Endothelial cell of umbilical vein (primary cell): ENCODE measurements around the gene PRX. TPM values are rescaled to one million over a fixed set of nuclear protein-coding genes. Genes with fewer than 3 reads are reported as not detected.

Source experiments
- BruUV-seq: library from RNA; stranded (reverse); fragments of 400-500 nt; replicated peaks from 2 replicates; lab custom pipeline; 2021; lab: Mats Ljungman, UMichigan
- CTCF ChIA-PET: fragments of 300-600, 350-600 bp; sonication (Branson Sonifier 250); formaldehyde crosslinking; loops from one replicate; lab custom pipeline; 2021; ENCODE audit warnings: antibody characterized with exemption, inconsistent platforms; lab: Charles Lee
- POLR2A ChIA-PET: fragments of 300-600, 350-600 bp; sonication (Branson Sonifier 250); formaldehyde crosslinking; loops from one replicate; lab custom pipeline; 2021; ENCODE audit warnings: antibody characterized with exemption, inconsistent platforms; lab: Charles Lee
- DNase-seq: peaks from one replicate; pipeline ENCODE4 v3.0.0-alpha.2; 2011; ENCODE audit warnings: low read depth, low spot score
- FAIRE-seq: peaks from 2 replicates; lab custom pipeline; 2011; peaks lifted over from hg19 to GRCh38; lab: Jason Lieb, UNC
- H2AFZ ChIP-seq: 2 replicates; pipeline ENCODE4 v1.6.0; 2012; ENCODE audit warnings: low read depth, low read length, control low read depth, inconsistent platforms
- H3K27ac ChIP-seq: 2 replicates; pipeline ENCODE4 v1.5.1; 2011; ENCODE audit warnings: low read depth, mild to moderate bottlenecking, control low read depth, low read length, moderate library complexity; ENCODE audit not compliant: insufficient read depth
- H3K27me3 ChIP-seq, 2 experiments: 2 replicates each; pipeline versions ENCODE4 v1.6.0 to v1.6.1; 2011; ENCODE audit warnings: low read length in 2 of 2, mixed read lengths in 1 of 2; ENCODE audit not compliant: control insufficient read depth in 2 of 2, insufficient read depth in 2 of 2
- H3K36me3 ChIP-seq, 2 experiments: 2 replicates in 1 of 2; 3 replicates in 1 of 2; pipeline ENCODE4 v1.5.1; 2011; ENCODE audit warnings: low read length in 2 of 2, mild to moderate bottlenecking in 1 of 2, moderate library complexity in 1 of 2; ENCODE audit not compliant: control insufficient read depth in 2 of 2, insufficient read depth in 2 of 2; ENCODE audit errors: extremely low read depth in 1 of 2
- H3K4me1 ChIP-seq: 3 replicates; pipeline ENCODE4 v1.5.1; 2011; ENCODE audit warnings: mild to moderate bottlenecking, low read length; ENCODE audit not compliant: control insufficient read depth, insufficient read depth; ENCODE audit errors: extremely low read depth
- H3K4me2 ChIP-seq: 2 replicates; pipeline ENCODE4 v1.6.1; 2011; ENCODE audit warnings: low read length, control low read depth, mixed read lengths; ENCODE audit not compliant: insufficient read depth
- H3K4me3 ChIP-seq, 3 experiments: fragments of 200-600 bp in 1 of 3; sonication (generic), shearing (Covaris generic) in 1 of 3; replicated peaks in 1 of 3; 2 replicates each; pipeline ENCODE4 v1.5.1; 2011 to 2016; ENCODE audit warnings: control low read depth in 3 of 3, low read length in 3 of 3, mild to moderate bottlenecking in 2 of 3, inconsistent platforms in 1 of 3, low read depth in 1 of 3, moderate library complexity in 1 of 3; ENCODE audit not compliant: insufficient read depth in 1 of 3
- H3K79me2 ChIP-seq: 2 replicates; pipeline ENCODE4 v1.6.0; 2012; ENCODE audit warnings: low read length, inconsistent platforms; ENCODE audit not compliant: control insufficient read depth, insufficient read depth
- H3K9ac ChIP-seq: replicated peaks from 2 replicates; pipeline ENCODE3; 2011; ENCODE audit warnings: low read length, control low read depth; ENCODE audit not compliant: insufficient read depth; ENCODE audit errors: extremely low read depth
- H3K9me1 ChIP-seq: replicated peaks from 3 replicates; pipeline ENCODE4 v1.6.0; 2011; ENCODE audit warnings: mild to moderate bottlenecking, low read length; ENCODE audit not compliant: control insufficient read depth, insufficient read depth; ENCODE audit errors: extremely low read depth
- H3K9me3 ChIP-seq: replicated peaks from 2 replicates; pipeline ENCODE4 v1.5.1; 2012; ENCODE audit warnings: low read length, inconsistent platforms; ENCODE audit not compliant: control insufficient read depth, insufficient read depth
- H4K20me1 ChIP-seq: replicated peaks from 2 replicates; pipeline ENCODE3; 2011; ENCODE audit warnings: mild to moderate bottlenecking, low read length; ENCODE audit not compliant: control insufficient read depth, insufficient read depth; ENCODE audit errors: extremely low read depth
- EZH2 ChIP-seq: IDR thresholded peaks from 2 replicates; pipeline ENCODE4 v1.6.1; 2012; ENCODE audit warnings: borderline replicate concordance, low read depth, mild to moderate bottlenecking, moderate library complexity, low read length, inconsistent platforms; ENCODE audit not compliant: severe bottlenecking
- FOS ChIP-seq: IDR thresholded peaks from 2 replicates; pipeline ENCODE4 v1.6.1; 2011; ENCODE audit warnings: mild to moderate bottlenecking, low read length, moderate library complexity, borderline replicate concordance; ENCODE audit not compliant: insufficient read depth
- GATA2 ChIP-seq: IDR thresholded peaks from 2 replicates; pipeline ENCODE4 v1.7.0; 2011; ENCODE audit warnings: low read depth, mild to moderate bottlenecking, moderate library complexity, mixed read lengths, low read length; ENCODE audit not compliant: insufficient read length, insufficient read depth
- JUN ChIP-seq: IDR thresholded peaks from 2 replicates; pipeline ENCODE4 v1.6.1; 2011; ENCODE audit warnings: borderline replicate concordance, low read depth; ENCODE audit not compliant: insufficient read length, insufficient read depth
- MAX ChIP-seq: IDR thresholded peaks from 2 replicates; pipeline ENCODE4 v1.6.1; 2011; ENCODE audit not compliant: insufficient read depth, insufficient read length
- MYC ChIP-seq: IDR thresholded peaks from one replicate; pipeline ENCODE4 v1.6.1; 2011; ENCODE audit warnings: mild to moderate bottlenecking, low read depth, low read length
- POLR2A ChIP-seq: IDR thresholded peaks from 2 replicates; pipeline ENCODE4 v1.6.1; 2012; ENCODE audit warnings: low read depth, mild to moderate bottlenecking, control low read depth, low read length
- POLR2AphosphoS5 ChIP-seq: IDR thresholded peaks from 2 replicates; pipeline ENCODE4 v1.6.1; 2012; ENCODE audit warnings: low read depth, mild to moderate bottlenecking, control low read depth, low read length, moderate library complexity; ENCODE audit not compliant: insufficient read depth
- dilution Hi-C: fragments of 300-500 bp; cut with MboI; formaldehyde crosslinking; loops from one replicate; pipeline ENCODE4 v1.15.0; 2019; ENCODE audit warnings: low sequenced_read_pairs; ENCODE audit not compliant: extremely low pct_ligation_motif_present
- intact Hi-C: fragments of 100-400 bp; cut with micrococcal nuclease; formaldehyde crosslinking; loops from one replicate; pipeline ENCODE4 v1.10.0; 2022
- polyA plus RNA-seq, 4 experiments: library from polyadenylated mRNA; depleted of rRNA in 3 of 4; stranded (reverse) in 3 of 4; unstranded in 1 of 4; fragments of >200 nt; gene quantifications; 2 replicates each; pipeline versions ENCODE4 v1.2.1 to v1.2.3, GENCODE V29; 2011 to 2012; ENCODE audit warnings: missing spikeins in 1 of 4
- total RNA-seq: library from RNA; stranded (reverse); gene quantifications from 2 replicates; pipeline ENCODE4 v1.2.3, GENCODE V29; 2021
- TF ChIP-seq, protein P1 (sequence below), 2 donors: IDR thresholded peaks; 1 replicate in 1 of 2; 2 replicates in 1 of 2; pipeline ENCODE4 v1.5.1; 2011; ENCODE audit warnings: low read length in 2 of 2, mild to moderate bottlenecking in 2 of 2, moderate library complexity in 2 of 2, control low read depth in 1 of 2, inconsistent platforms in 1 of 2, low read depth in 1 of 2; ENCODE audit not compliant: insufficient read depth in 1 of 2; ENCODE audit errors: extremely low read depth in 1 of 2

PRX gene
- total and polyA plus RNA-seq, 2 donors (not counting 3 experiments of a cell fraction or from before 2014, with no cell fraction given): 0.80 to 1.3 TPM

GRCh38 chr19:40460185-40460584, 47.0 kb upstream of the PRX start:
- no peak for DNase-seq
- no peaks in the 10 kb centered on the region for H3K36me3 ChIP-seq
- H3K79me2 ChIP-seq: no peaks in the 10 kb centered on the region
- peaks cover 6% of the 10 kb centered on the region for H3K4me1 ChIP-seq
- H3K9me1 ChIP-seq: no peaks in the 10 kb centered on the region
- no peak overlapping the region for H2AFZ ChIP-seq
- no peaks in the 10 kb centered on the region for H3K27me3 ChIP-seq
- FAIRE-seq: no peak
- H3K9ac ChIP-seq: no peak overlapping the region
- dilution Hi-C loops (no loop called here), intact Hi-C loops (no loop called here)
- BruUV-seq: no TSS peak
- no peak overlapping the region for H3K4me3 ChIP-seq
- no peak overlapping the region for H3K4me2 ChIP-seq
- H3K27ac ChIP-seq: no peak overlapping the region
- no peaks in the 10 kb centered on the region for H3K9me3 ChIP-seq
- ChIA-PET CTCF (no interaction called here), POLR2A (no interaction called here)
- TF ChIP-seq FOS (no peak), POLR2AphosphoS5 (no peak), MAX (no peak), POLR2A (no peak), JUN (no peak)
- no peaks in the 10 kb centered on the region for H4K20me1 ChIP-seq

DNA sequence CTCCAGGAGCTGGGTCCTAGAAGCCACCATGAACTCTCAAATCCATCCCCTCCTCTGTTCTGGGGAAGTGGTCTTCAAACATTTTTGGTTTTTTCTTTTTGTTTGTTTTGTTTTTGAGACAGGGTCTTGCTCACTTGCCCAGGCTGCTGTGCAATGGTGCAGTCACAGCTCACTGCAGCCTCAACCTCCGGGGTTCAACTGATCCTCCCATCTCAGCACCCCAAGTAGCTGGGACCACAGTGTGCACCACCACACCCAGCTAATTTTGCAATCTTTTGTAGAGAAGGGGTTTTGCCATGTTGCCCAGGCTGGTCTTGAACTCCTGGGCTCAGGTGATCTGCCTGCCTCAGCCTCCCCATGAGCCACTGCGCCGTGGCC, 45.4 kb upstream of the PRX start:
- Histone ChIP-seq H3K4me1 (no peaks in the 10 kb centered on the region), H3K9me1 (no peaks in the 10 kb centered on the region), H3K4me3 (no peak overlapping the region), H3K27ac (no peak overlapping the region), H2AFZ (no peak overlapping the region), H3K27me3 (no peaks in the 10 kb centered on the region), H3K4me2 (no peak overlapping the region), H3K9me3 (no peaks in the 10 kb centered on the region), H4K20me1 (no peaks in the 10 kb centered on the region), H3K9ac (no peak overlapping the region), H3K79me2 (no peaks in the 10 kb centered on the region), H3K36me3 (no peaks in the 10 kb centered on the region)
- CTCF ChIA-PET: no interaction called here
- no TSS peak for BruUV-seq
- DNase-seq (no peak), FAIRE-seq (no peak)
- POLR2A ChIA-PET: no interaction called here
- dilution Hi-C loops: no loop called here
- intact Hi-C loops: no loop called here
- TF ChIP-seq MYC: no peak
- TF ChIP-seq JUN: no peak
- no peak for TF ChIP-seq EZH2
- TF ChIP-seq, protein P1, sequence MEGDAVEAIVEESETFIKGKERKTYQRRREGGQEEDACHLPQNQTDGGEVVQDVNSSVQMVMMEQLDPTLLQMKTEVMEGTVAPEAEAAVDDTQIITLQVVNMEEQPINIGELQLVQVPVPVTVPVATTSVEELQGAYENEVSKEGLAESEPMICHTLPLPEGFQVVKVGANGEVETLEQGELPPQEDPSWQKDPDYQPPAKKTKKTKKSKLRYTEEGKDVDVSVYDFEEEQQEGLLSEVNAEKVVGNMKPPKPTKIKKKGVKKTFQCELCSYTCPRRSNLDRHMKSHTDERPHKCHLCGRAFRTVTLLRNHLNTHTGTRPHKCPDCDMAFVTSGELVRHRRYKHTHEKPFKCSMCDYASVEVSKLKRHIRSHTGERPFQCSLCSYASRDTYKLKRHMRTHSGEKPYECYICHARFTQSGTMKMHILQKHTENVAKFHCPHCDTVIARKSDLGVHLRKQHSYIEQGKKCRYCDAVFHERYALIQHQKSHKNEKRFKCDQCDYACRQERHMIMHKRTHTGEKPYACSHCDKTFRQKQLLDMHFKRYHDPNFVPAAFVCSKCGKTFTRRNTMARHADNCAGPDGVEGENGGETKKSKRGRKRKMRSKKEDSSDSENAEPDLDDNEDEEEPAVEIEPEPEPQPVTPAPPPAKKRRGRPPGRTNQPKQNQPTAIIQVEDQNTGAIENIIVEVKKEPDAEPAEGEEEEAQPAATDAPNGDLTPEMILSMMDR (IDR thresholded peaks at IDR 0.05; ENCODE audit: extremely low read depth in 1 of 2, insufficient read depth in 1 of 2, low read depth in 1 of 2, low read length in 2 of 2): no peak
- TF ChIP-seq FOS: no peak
- no peak for TF ChIP-seq MAX
- no peak for TF ChIP-seq GATA2
- TF ChIP-seq POLR2A: no peak
- TF ChIP-seq POLR2AphosphoS5: no peak
